Activated gamma-delta T cell (primary cell): ENCODE results near the gene CDKN2B.
A peak's percentile ranks its signal among the peaks of the same experiment; 100 is the strongest.
"Not testable (repeated sequence)": the region's sequence is repeated elsewhere in the genome, so short reads cannot be mapped to it uniquely, and the experiment has no call there.

Experiments used
- DNase-seq: peaks from one replicate; lab custom pipeline; 2025; lab: John Stamatoyannopoulos, UW

Gene CDKN2B

GRCh38 chr9:21969011-21969940, 39.8 kb downstream of the CDKN2B start:
- DNase-seq = no peak

DNA sequence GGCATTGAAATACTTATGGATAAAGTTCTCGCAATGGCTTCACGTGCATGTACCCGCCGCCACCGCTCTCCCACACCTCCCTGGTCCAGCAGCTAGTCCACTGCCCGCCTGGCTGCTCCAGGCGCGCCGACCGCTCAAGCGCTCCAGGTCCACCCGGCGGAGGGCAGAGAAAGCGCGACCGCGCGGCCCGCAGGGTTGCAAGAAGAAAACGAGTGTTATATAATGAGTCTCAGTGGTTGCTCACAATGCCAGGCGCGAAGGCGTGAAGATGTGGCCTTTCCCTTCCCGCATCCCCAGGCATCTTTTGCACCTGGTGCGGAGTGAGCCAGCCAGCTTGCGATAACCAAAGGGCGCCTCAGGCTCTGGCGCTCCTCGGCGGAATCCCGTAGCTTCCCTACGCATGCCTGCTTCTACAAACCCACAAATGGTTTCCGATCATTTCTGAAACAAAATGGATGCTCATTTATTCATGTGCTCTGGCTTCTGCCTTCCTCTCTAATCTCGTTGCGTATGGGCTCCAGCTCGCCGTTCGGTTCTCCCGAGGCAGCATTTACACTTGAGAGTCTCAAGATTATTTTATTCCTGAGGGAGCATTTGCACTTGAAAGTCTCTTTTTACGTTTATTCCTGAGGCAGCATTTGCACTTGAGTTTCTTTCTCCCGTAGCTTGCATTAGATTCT, 40.6 kb downstream of the CDKN2B start:
- no peak for DNase-seq

GRCh38 chr9:21967702-21968101, 41.4 kb downstream of the CDKN2B start:
- DNase-seq = no peak

- DNase-seq = no peak
Observed at GRCh38 chr9:21967169-21967568, 41.9 kb downstream of the CDKN2B start.

DNA sequence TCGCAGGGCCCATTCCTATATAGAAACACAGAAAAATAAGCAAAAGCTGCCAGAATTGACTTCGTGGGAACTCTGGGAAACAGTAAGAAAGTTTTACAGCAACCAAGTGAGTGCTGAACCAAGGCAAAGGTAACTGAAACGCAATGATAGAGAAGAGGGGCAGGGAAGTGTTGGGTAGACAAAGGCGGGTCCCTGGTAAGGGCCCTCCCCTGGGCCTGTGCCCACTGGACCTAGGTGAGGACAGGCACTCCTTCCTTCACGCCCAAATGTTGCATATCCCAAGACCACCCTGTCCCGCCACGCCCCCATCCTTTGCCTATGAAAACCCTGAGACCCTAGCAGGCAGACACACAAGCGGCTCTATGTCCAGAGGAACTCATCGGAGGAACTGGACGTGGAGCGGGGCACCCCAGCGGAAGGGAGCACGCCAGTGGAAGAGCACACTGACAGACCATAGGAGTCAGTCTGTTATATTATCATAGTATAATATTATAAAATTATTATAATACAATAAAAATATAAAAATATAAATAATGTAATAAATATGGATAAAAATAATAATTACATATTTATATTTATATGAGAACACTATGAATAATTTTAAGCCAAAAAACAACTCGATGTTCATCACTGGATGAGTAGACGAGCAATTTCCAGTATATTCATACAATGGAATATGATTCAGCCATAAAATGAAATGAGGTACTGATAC, 42.8 kb downstream of the CDKN2B start:
- no peak for DNase-seq

DNA sequence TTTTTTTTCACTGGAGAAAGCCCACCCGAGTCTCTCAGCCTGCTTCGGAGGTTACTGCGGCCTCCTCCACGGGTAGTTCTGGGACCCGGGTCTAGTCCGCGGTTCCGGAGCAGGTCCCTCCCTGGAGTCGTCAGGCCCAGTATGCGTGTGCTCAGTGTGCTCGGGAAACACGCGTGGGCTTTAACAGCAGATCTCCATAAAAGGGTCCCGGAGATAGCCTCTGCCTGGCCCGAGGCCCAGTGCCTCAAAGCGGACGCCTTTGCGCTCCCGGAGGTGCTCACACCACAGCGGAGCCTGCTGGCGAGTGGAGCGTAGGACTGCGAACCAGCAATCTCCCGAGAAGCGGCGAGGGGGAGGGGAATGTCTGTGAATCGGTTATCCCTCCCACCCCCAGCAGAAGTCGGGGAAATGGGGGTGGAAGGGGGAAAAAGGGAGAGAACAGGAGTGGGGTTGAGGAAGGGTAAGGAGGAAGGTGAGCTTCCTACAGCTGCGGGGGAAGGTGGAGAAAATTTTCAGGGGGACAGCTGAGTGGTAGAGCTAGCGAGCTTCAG, 43.6 kb downstream of the CDKN2B start:
- no peak for DNase-seq

DNA sequence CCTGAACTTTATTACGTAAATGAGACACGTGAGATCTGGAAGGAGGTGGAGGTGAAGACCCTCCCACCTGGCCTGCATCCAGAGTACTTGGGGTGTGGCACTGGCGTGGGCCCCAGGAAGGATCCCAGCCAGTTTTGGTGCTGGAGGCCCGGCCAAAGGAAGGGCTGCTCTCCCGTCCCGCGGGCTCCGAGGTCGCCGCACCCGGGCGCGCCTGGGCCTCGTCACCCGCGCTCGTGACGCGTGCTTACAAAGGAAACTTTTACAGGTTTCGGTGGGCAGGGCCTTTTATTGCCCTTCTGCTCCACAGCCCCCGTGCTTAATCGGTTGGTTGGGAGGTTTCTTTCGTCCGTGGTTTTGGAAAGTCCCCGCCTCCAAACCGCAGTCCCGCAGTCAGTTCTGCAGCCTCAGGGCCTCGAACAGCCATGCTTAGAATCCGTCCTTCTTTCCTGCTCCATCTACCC, 44.1 kb downstream of the CDKN2B start:
- DNase-seq = peak; percentile 27

DNA sequence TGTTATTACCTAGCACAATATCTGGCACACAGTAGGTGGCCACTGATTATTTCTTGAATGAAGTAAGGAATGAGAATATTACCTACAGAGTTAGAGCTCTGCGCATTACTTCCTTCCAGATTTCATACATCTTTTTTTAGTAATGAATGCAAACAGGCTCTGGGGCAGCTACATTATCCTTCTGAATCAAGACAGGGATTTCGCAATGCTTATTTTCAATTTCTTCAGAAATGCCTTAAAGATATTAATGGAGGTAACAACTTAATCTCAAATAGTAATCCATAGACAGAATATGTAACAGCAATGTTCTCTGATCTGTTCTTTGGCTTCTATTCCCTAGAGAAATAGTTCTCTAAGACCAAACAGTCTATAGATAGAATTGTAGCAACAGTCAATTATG, 47.5 kb downstream of the CDKN2B start:
- no peak for DNase-seq

GRCh38 chr9:21959268-21959667, 49.8 kb downstream of the CDKN2B start:
- not testable (repeated sequence) for DNase-seq

GRCh38 chr9:21958833-21959232, 50.3 kb downstream of the CDKN2B start:
- no peak for DNase-seq
